Mesendoderm (in vitro differentiated cells): Measurements from ENCODE around the gene PHF12.
A peak's percentile ranks its signal among the peaks of the same experiment; 100 is the strongest.

Experiments
- DNase-seq: peaks from one replicate; pipeline ENCODE4 v3.0.0; 2013
- H2AK5ac ChIP-seq: 2 replicates; pipeline ENCODE4 v1.6.1; 2013; ENCODE audit warnings: low read length, inconsistent platforms
- H2BK120ac ChIP-seq: 2 replicates; pipeline ENCODE4 v1.6.1; 2013; ENCODE audit warnings: low read depth, mild to moderate bottlenecking, low read length, moderate library complexity, mixed read lengths
- H2BK15ac ChIP-seq: replicated peaks from 2 replicates; pipeline ENCODE4 v1.6.1; 2013; ENCODE audit warnings: low read depth, mild to moderate bottlenecking, moderate library complexity
- H2BK5ac ChIP-seq: 2 replicates; pipeline ENCODE4 v1.6.1; 2013; ENCODE audit warnings: low read length, inconsistent platforms
- H3K18ac ChIP-seq: 2 replicates; pipeline ENCODE4 v1.6.1; 2013; ENCODE audit warnings: mild to moderate bottlenecking, low read length, mixed read lengths
- H3K23ac ChIP-seq: one replicate; pipeline ENCODE4 v1.6.1; 2013; ENCODE audit warnings: low read length
- H3K27ac ChIP-seq: 2 replicates; pipeline ENCODE4 v1.5.1; 2013; ENCODE audit warnings: low read depth, mild to moderate bottlenecking, inconsistent platforms, low read length, moderate library complexity
- H3K27me3 ChIP-seq: 2 replicates; pipeline ENCODE4 v1.6.1; 2013; ENCODE audit warnings: low read length, control low read depth, mild to moderate bottlenecking, inconsistent platforms; ENCODE audit not compliant: insufficient read depth, poor library complexity
- H3K36me3 ChIP-seq: 2 replicates; pipeline ENCODE4 v1.6.1; 2013; ENCODE audit warnings: low read length, inconsistent platforms; ENCODE audit not compliant: control insufficient read depth, insufficient read depth
- H3K4ac ChIP-seq: one replicate; pipeline ENCODE4 v1.6.1; 2013; ENCODE audit warnings: low read depth, mild to moderate bottlenecking, low read length, moderate library complexity
- H3K4me1 ChIP-seq: 2 replicates; pipeline ENCODE4 v1.6.1; 2013; ENCODE audit warnings: low read depth, low read length, inconsistent platforms; ENCODE audit not compliant: control insufficient read depth
- H3K4me2 ChIP-seq: 2 replicates; pipeline ENCODE4 v1.6.1; 2013; ENCODE audit warnings: low read length
- H3K4me3 ChIP-seq: 2 replicates; pipeline ENCODE4 v1.5.1; 2013; ENCODE audit warnings: mild to moderate bottlenecking, low read length
- H3K56ac ChIP-seq: one replicate; pipeline ENCODE4 v1.6.1; 2013; ENCODE audit warnings: low read length
- H3K79me1 ChIP-seq: 2 replicates; pipeline ENCODE4 v1.6.1; 2013; ENCODE audit warnings: low read length, inconsistent platforms
- H3K79me2 ChIP-seq: 2 replicates; pipeline ENCODE4 v1.6.1; 2013; ENCODE audit warnings: mild to moderate bottlenecking, low read length; ENCODE audit not compliant: control insufficient read depth, insufficient read depth
- H3K9ac ChIP-seq: 2 replicates; pipeline ENCODE4 v1.6.1; 2013; ENCODE audit warnings: low read length, inconsistent platforms
- H4K5ac ChIP-seq: one replicate; pipeline ENCODE4 v1.6.1; 2013; ENCODE audit warnings: low read length
- H4K8ac ChIP-seq: one replicate; pipeline ENCODE4 v1.6.1; 2013; ENCODE audit warnings: low read depth, mild to moderate bottlenecking, control low read depth, low read length, moderate library complexity
- WGBS: extraction: QIAGEN DNeasy Blood & Tissue Kit; methylation state at CpG from one replicate; pipeline ENCODE4 v1.1.7; 2013; ENCODE audit warnings: low lambda C conversion rate, missing lambda C conversion rate; ENCODE audit not compliant: insufficient coverage; ENCODE audit errors: extremely low coverage; 5-methylcytosine and 5-hydroxymethylcytosine counted together

PHF12 gene

DNA sequence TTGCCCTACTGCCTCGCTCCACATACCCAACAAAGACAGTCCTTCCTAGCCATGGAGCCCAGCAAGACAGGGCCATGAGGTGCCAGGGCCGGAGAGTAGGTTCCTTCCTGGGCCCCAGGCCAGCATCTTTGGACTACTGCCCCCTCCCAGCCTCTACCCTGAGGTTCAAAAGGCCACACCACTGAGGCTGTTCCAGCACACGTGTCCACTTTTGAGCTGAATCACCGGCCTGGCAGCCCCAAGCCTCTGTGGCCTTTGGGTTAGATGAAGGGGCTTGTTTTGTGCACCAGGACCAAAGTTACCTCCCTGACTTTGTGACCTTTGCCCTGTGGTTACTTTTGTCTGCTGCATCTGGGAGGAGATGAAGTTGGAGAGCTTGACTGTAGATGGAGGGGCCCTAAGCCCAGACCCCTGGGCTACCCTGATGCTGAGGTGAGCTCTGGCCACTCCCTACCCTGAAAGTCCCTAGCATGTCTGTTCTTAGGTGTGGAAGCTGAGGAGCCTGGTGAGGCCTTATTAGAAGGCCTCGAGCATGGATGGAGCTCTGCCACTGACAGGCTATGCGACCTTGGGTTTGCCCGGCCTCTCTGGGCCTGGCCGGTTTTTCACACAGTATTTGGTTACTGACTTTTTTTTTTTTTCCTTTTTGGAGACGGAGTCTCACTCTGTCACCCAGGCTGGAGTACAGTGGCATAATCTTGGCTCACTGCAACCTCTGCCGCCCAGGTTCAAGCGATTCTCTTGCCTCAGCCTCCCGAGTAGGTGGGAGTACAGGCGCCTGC lies 42.5 kb upstream of the PHF12 start:
- no peak overlapping the region for H3K9ac ChIP-seq
- no peak overlapping the region for H3K4me2 ChIP-seq
- H2BK120ac ChIP-seq = no peak overlapping the region
- H3K79me1 ChIP-seq = no peaks in the 10 kb centered on the region
- H3K56ac ChIP-seq = no peak overlapping the region
- WGBS = no CpG with 5 or more reads among the region's 13 CpGs
- no peak overlapping the region for H3K23ac ChIP-seq
- no peaks in the 10 kb centered on the region for H3K27me3 ChIP-seq
- H3K4me3 ChIP-seq = no peak overlapping the region
- no peaks in the 10 kb centered on the region for H3K79me2 ChIP-seq
- H3K18ac ChIP-seq = no peak overlapping the region
- DNase-seq = no peak
- no peaks in the 10 kb centered on the region for H3K36me3 ChIP-seq
- H3K4ac ChIP-seq = no peak overlapping the region
- peak overlapping the region; percentile 88 for H2AK5ac ChIP-seq
- no peak overlapping the region for H2BK15ac ChIP-seq
- H3K27ac ChIP-seq = no peak overlapping the region
- H4K5ac ChIP-seq = no peak overlapping the region
- no peak overlapping the region for H4K8ac ChIP-seq
- H2BK5ac ChIP-seq = no peak overlapping the region
- H3K4me1 ChIP-seq = peaks cover 6% of the 10 kb centered on the region

GRCh38 chr17:28992625-28993600 lies 41.6 kb upstream of the PHF12 start:
- Histone ChIP-seq H4K8ac (no peak overlapping the region), H3K79me1 (no peaks in the 10 kb centered on the region), H3K9ac (no peak overlapping the region), H3K18ac (no peak overlapping the region), H2BK15ac (no peak overlapping the region), H3K4me2 (no peak overlapping the region), H3K23ac (no peak overlapping the region), H2AK5ac (peak overlapping the region; percentile 88), H3K4me1 (peaks cover 6% of the 10 kb centered on the region), H2BK5ac (no peak overlapping the region), H3K4ac (no peak overlapping the region), H3K56ac (no peak overlapping the region), H3K27me3 (no peaks in the 10 kb centered on the region), H3K36me3 (no peaks in the 10 kb centered on the region), H2BK120ac (no peak overlapping the region), H3K4me3 (no peak overlapping the region), H4K5ac (no peak overlapping the region), H3K27ac (no peak overlapping the region), H3K79me2 (no peaks in the 10 kb centered on the region)
- WGBS = no CpG with 5 or more reads among the region's 11 CpGs
- DNase-seq = no peak

DNA sequence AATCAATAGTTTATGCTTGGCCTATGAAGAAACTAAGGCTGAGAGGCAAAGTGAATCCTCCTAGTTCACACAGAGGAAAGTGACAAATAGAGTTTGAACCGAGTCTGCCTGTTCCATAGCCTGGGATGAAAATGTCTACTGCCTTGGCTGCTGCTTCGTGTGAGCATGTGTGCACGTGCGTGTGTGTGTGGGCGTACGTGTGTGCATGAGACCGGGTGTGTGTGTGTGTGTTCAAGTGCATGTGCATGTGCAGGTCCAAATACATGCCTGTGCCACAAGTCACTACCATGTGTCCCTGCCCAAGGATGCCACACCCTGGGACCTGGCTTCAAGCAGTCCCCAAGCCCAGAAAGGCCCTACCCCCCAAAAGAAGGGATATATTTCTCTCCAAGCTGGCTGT lies 40.9 kb upstream of the PHF12 start:
- Histone ChIP-seq H3K4me2 (no peak overlapping the region), H3K27me3 (no peaks in the 10 kb centered on the region), H3K23ac (no peak overlapping the region), H3K27ac (no peak overlapping the region), H3K18ac (no peak overlapping the region), H4K5ac (no peak overlapping the region), H3K56ac (no peak overlapping the region), H2BK15ac (no peak overlapping the region), H2BK120ac (no peak overlapping the region), H3K36me3 (no peaks in the 10 kb centered on the region), H3K4ac (no peak overlapping the region), H3K79me1 (no peaks in the 10 kb centered on the region), H3K79me2 (no peaks in the 10 kb centered on the region), H3K9ac (no peak overlapping the region), H3K4me1 (peaks cover 6% of the 10 kb centered on the region), H2BK5ac (no peak overlapping the region), H4K8ac (no peak overlapping the region), H3K4me3 (no peak overlapping the region), H2AK5ac (no peak overlapping the region)
- WGBS = no CpG with 5 or more reads among the region's 7 CpGs
- no peak for DNase-seq

GRCh38 chr17:28991779-28992178 lies 40.5 kb upstream of the PHF12 start:
- WGBS = no CpG with 5 or more reads among the region's 8 CpGs
- no peaks in the 10 kb centered on the region for H3K79me2 ChIP-seq
- no peak overlapping the region for H3K9ac ChIP-seq
- H3K4me3 ChIP-seq = no peak overlapping the region
- H3K23ac ChIP-seq = no peak overlapping the region
- no peak overlapping the region for H2BK120ac ChIP-seq
- peaks cover 6% of the 10 kb centered on the region for H3K4me1 ChIP-seq
- H2BK5ac ChIP-seq = no peak overlapping the region
- no peaks in the 10 kb centered on the region for H3K36me3 ChIP-seq
- no peaks in the 10 kb centered on the region for H3K27me3 ChIP-seq
- no peak overlapping the region for H2BK15ac ChIP-seq
- H4K8ac ChIP-seq = no peak overlapping the region
- no peaks in the 10 kb centered on the region for H3K79me1 ChIP-seq
- H3K18ac ChIP-seq = no peak overlapping the region
- no peak overlapping the region for H3K27ac ChIP-seq
- H4K5ac ChIP-seq = no peak overlapping the region
- no peak for DNase-seq
- H3K56ac ChIP-seq = no peak overlapping the region
- H3K4ac ChIP-seq = no peak overlapping the region
- no peak overlapping the region for H2AK5ac ChIP-seq
- H3K4me2 ChIP-seq = no peak overlapping the region

DNA sequence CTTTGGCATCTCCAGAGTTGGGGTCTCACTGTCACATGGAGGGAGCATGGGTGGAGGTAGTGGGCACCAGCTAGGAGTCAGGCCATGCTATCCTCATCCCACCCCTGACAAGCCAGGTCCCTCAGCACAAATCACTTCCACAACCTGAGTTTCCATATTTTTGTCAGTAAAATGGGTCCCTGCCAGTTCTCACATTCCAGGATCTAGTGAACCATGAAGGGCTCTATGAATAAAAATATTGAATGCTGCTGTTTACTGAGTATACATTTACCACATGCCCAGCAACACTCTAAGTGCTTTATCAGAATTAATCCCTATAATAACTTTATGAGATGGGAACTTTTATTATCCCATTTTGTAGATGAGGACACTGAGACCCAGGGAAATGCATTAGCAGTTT lies 37.7 kb upstream of the PHF12 start:
- no peaks in the 10 kb centered on the region for H3K4me1 ChIP-seq
- H3K36me3 ChIP-seq = no peaks in the 10 kb centered on the region

More for the DNA sequence above, 37.7 kb upstream of the PHF12 start:
- Histone ChIP-seq H4K8ac (no peak overlapping the region), H2BK15ac (no peak overlapping the region), H3K4me3 (no peak overlapping the region), H2BK5ac (no peak overlapping the region), H3K23ac (no peak overlapping the region), H3K79me2 (no peaks in the 10 kb centered on the region), H2BK120ac (no peak overlapping the region), H3K9ac (no peak overlapping the region), H3K4me2 (no peak overlapping the region), H3K79me1 (no peaks in the 10 kb centered on the region), H3K18ac (no peak overlapping the region), H3K4ac (no peak overlapping the region), H2AK5ac (no peak overlapping the region), H3K27me3 (no peaks in the 10 kb centered on the region), H3K56ac (no peak overlapping the region), H3K27ac (no peak overlapping the region), H4K5ac (no peak overlapping the region)
- no peak for DNase-seq
